GM18909 (cell line): ENCODE measurements around the gene FOXE3.

Experiments
- ATAC-seq: cut with Tn5 transposase; IDR thresholded peaks from one replicate; pipeline ENCODE4 v1.9.1; 2021; ENCODE audit warnings: mild to moderate bottlenecking; ENCODE audit not compliant: unreplicated experiment, poor library complexity

Gene FOXE3

DNA sequence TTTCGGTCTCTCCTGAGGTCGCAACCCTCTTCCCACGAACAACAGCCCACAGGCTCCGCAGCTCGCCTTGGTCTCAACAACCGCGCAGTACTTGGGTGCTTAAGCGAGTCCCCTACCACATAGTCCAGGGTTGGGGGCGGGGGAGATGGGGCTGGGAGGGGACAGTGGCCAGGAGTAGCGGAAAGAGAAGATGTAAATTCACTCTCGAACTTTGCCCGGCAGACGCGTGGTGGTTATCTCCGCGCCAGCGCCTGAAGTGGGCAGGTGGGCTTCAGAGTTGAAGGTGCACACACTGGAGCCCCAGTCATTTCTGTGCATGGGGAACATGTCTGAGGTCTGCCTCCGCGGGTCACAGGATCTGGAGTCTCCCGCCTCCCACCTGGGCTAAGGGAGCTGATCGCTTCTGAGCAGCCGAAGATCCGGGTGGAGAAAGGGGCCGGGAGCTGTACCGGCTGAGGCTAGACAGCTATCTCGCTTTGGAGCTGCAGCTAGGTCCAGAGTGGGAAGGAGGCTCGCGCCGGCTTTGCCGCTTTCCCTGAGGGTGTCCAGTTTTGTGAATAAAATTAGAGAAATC is 17.5 kb downstream of the FOXE3 start:
- ATAC-seq, result no peak

- ATAC-seq, result no peak
Observed at GRCh38 chr1:47434051-47434842, 18.2 kb downstream of the FOXE3 start.

DNA sequence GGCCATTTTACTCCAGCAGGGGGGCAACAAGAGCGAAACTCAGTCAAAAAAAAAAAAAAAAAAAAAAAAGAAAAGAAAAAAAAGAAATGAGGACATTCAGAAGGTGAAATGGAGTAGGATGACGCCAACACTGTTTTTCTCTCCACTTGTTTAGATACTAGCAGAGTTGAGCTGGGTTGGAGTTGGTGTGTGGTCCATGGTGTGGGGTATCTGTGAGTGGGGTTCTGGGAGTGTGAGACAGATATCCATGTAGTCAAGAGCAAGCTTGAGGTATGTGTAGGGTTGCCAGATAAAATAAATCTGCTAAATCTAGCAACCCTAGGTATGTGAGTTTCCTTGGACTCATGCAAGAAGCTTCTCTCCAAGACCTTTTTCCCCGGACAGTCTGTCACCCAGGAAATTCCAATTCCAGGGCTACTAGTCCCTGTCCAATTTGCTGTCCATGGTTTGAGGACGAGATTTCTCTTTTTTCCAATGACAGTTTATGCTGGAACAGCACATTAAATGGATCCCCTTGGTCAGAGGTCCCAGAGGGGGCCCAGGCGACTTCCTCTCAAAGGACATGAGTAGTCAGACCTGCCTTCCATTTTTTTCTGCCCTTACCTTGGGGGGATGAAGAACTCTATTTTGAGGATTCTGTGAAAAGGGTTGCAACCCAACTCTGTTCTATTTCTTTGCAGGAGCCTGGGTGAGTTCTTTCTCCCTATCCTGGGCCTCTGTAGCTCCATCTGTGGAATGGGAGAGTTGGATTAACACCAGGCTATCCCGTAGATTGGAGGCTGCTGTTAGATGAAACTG is 19.6 kb downstream of the FOXE3 start:
- ATAC-seq, result no peak

DNA sequence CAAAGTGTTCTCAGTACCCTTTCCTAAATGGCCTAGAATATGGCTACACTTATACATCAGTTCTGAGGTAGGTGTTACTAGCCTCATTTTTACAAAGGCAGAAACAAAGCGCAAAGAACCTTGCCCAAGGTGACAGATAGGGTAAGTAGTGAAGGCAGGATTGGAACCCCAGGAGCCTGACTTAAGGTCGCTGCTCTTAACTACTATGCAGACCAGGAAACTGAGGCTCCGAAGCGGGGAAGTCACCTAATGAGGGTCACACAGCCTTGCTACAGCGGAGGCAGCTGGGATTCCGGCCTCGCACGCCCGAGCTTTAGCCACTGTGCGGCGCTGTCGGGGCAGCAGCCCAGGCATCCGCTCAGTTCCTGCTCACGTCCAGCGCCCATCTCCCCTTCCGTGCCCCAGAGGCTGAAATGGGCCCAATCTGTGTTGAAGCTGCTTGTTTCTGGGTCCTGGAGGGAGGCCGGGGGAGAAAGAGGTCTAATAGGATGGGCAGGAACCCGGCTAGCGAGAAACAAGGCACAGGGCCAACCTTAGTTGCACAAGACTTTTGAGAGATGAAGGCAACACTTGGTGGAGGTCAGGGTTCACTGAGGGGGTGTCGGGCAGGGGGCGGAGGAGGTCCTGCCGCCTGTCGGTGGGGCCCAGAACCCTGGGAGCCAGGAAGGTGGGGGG is 20.4 kb downstream of the FOXE3 start:
- peak; percentile 56 for ATAC-seq

- ATAC-seq, result peak; percentile 15
Observed at GRCh38 chr1:47436979-47437446, 20.9 kb downstream of the FOXE3 start.

- ATAC-seq, result peak; percentile 82
Observed at GRCh38 chr1:47437447-47438164, 21.5 kb downstream of the FOXE3 start, which contains the start of gene FOXD2. Gene FOXD2, plus strand, starts transcription at chr1:47438044. Its CDS starts 92 bp downstream, at chr1:47438136.

- no peak for ATAC-seq
Observed at GRCh38 chr1:47438165-47439016, 22.3 kb downstream of the FOXE3 start.

GRCh38 chr1:47439017-47439818 is 23.1 kb downstream of the FOXE3 start:
- no peak for ATAC-seq

- ATAC-seq, result no peak
Observed at GRCh38 chr1:47439819-47440598, 23.9 kb downstream of the FOXE3 start.

GRCh38 chr1:47440599-47441081 is 24.6 kb downstream of the FOXE3 start:
- no peak for ATAC-seq

DNA sequence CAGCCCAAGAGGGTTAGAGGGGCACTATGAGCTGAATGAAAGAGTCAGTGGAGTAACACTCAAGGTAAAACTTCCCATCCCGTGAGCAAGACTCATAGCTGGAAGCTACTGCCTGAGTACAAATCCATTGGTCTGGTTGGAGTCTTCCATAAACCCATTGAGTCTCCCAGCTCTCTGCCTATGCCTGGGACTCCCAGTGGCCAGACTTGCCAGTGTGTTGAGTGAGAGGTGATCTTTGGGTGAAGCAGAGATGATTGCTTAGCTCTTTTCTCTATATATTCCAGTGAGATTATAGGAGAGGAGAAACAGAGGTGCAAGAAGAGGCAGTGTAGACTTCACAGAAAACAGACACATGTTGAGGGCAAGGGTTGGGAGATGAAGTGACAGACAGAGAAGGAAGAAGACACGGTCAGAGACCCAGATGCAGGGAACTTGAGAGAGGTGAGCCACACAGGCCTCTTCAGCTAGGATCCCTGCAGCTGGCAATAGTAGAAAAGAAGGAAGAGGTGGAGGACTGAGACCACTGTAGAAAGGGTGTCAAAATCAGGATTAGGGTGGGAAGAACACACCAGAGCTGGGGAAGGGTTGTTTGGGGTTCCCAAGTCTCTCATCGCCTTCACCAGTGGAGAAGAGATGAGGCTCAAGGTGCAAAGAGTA is 25.5 kb downstream of the FOXE3 start:
- ATAC-seq, result no peak

GRCh38 chr1:47442202-47442601 is 26.1 kb downstream of the FOXE3 start:
- no peak for ATAC-seq

DNA sequence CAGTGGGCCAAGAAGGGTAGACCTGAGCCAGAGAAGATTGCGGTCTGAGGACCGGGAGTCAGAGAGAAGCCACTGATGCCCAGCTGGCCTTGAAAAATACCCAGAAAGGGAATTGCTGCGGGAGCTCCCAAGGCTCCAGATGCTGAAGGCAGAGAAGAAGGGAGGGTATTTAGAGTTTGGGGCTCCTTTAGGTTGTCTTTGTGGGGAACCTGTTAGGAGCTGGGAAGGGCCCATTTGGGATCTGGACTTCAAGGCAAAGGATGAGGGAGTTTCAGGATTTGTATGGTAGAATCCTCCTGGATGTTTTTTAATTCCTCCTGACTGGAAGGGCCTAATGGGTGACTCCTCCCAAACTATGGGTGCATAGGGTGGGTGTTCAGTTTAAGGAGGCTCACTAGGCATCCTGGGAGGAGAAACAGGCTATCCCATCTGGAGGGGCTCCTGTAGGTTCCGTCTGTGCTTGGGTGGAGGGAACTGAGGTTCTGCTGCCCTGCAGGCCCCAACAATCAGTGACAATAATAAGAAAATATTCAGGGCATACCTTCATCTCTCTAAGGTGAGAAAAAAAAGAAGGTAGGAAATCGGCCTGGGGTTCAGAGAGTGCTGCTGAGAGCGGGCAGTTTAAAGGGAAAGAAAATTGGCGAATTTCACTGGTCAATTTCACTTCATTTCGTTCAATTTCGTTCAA is 26.9 kb downstream of the FOXE3 start:
- ATAC-seq, result no peak

DNA sequence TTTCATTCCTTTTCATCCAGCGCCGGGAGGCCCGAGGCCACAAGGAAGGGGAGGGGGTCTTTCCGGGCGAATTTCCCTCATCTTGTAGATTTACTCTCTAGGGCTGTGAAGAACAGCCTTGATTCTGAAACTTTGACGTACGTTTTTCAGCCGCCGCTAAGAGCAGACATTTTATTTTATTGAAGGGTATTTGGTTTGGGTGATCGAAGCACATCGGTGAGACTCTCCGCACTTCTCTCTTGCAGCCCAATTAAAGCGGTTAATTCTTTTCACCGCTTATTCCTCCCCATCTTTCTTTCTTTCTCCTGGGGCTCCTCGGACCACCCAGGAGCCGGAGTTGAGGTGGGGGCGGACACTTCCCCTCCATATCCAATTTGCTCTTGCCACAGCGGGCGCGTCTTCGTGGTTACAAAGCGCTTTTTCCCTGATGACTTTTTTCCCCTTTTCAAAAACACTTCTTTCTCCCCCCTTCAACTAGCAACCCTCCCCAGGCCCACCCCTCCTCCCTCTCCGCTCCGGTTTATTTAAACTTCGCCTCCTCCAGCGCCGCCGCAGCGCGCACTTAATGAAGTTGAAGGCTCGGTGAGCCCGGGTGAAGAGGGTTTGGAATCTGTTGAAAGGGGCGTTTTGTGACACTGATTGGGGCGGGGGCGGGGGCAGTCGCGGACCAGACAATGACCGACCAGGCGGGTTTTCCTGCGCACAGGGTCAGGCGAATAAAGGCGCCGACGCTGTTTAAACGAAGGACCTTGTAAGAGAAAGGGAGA is 27.6 kb downstream of the FOXE3 start:
- ATAC-seq, result no peak

DNA sequence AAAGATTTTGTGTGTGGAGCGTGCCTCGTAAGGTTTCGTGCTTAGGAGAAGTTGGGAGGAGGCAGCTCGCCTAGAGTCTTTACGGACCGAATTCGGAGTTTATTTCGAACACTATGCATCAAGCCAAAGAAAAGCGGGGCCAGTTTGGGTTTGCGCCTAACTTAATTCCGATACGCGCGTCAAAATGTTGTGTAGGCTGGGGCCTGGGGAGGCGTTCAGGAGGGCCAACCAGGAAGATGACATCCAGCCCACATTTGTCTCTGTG is 28.1 kb downstream of the FOXE3 start:
- no peak for ATAC-seq
